Chondrocyte (in vitro differentiated cells): ENCODE data around the gene PIP5K1B. TPM values are rescaled to one million over a fixed set of nuclear protein-coding genes. Genes with fewer than 3 reads are reported as not detected.

Experiments
- DNase-seq: peaks from one replicate; pipeline ENCODE4 v3.0.0; 2021; ENCODE audit warnings: mixed read lengths, low spot score
- H3K27ac Mint-ChIP-seq: one replicate; pipeline ENCODE4 v1.8.0; 2021; ENCODE audit warnings: mild to moderate bottlenecking, moderate library complexity, mixed read lengths; ENCODE audit not compliant: unreplicated experiment
- H3K27me3 Mint-ChIP-seq: 2 replicates; pipeline ENCODE4 v1.8.0; 2021; ENCODE audit warnings: low read depth, mixed read lengths
- H3K36me3 Mint-ChIP-seq: 2 replicates; pipeline ENCODE4 v1.8.0; 2021; ENCODE audit warnings: low read depth, mixed read lengths
- H3K4me1 Mint-ChIP-seq: 2 replicates; pipeline ENCODE4 v1.8.0; 2021; ENCODE audit warnings: low read depth, mild to moderate bottlenecking, mixed read lengths
- H3K4me3 Mint-ChIP-seq: one replicate; pipeline ENCODE4 v1.8.0; 2021; ENCODE audit warnings: mild to moderate bottlenecking, moderate library complexity, mixed read lengths; ENCODE audit not compliant: unreplicated experiment
- H3K9me3 Mint-ChIP-seq: 2 replicates; pipeline ENCODE4 v1.8.0; 2021; ENCODE audit warnings: low read depth, mixed read lengths
- total RNA-seq: library from RNA; stranded (reverse); gene quantifications from 3 replicates; pipeline ENCODE4 v1.2.1, GENCODE V29; 2021
- TF ChIP-seq, protein P1 (sequence below): fragments of 200-600 bp; sonication (generic); IDR thresholded peaks from 2 replicates; pipeline ENCODE4 v1.5.0; 2021; ENCODE audit warnings: antibody characterized with exemption, mild to moderate bottlenecking, moderate library complexity

Gene PIP5K1B
- total RNA-seq, 1 donor from 2014 or later = not detected

DNA sequence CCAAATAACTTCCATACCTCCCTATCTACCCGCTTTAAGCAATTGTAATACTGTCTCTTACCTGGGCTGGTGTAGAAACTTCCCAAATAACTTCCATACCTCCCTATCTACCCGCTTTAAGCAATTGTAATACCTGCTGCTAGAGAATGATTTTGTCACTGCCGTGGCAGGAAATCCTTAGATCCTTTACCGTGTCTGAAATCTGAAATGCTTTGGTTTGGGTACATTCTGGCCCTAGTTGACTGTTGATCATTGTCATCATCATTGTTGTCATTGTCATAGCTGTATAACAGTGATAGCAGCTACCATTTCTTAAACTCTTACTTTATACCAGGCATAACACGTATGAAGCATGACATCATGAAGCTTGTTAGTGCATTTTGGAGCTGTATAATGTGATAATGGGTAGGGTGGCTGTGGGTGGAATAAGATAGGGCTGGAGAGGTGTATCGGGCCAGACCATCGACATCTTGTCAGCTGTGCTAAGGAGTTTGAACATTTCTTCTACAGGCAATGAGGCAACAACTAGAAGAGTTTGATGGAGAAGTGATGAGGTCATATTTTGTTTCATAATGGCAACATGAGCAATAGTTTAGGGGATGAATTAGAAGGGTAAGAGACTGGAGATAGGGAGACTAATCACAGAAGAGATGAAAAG lies 15.7 kb downstream of the PIP5K1B start:
- Mint-ChIP-seq H3K27ac (no peak overlapping the region), H3K9me3 (peaks cover 8% of the 10 kb centered on the region), H3K36me3 (no peaks in the 10 kb centered on the region), H3K4me3 (no peak overlapping the region), H3K4me1 (no peaks in the 10 kb centered on the region), H3K27me3 (peaks cover 5% of the 10 kb centered on the region)
- DNase-seq = no peak
- TF ChIP-seq, protein P1, sequence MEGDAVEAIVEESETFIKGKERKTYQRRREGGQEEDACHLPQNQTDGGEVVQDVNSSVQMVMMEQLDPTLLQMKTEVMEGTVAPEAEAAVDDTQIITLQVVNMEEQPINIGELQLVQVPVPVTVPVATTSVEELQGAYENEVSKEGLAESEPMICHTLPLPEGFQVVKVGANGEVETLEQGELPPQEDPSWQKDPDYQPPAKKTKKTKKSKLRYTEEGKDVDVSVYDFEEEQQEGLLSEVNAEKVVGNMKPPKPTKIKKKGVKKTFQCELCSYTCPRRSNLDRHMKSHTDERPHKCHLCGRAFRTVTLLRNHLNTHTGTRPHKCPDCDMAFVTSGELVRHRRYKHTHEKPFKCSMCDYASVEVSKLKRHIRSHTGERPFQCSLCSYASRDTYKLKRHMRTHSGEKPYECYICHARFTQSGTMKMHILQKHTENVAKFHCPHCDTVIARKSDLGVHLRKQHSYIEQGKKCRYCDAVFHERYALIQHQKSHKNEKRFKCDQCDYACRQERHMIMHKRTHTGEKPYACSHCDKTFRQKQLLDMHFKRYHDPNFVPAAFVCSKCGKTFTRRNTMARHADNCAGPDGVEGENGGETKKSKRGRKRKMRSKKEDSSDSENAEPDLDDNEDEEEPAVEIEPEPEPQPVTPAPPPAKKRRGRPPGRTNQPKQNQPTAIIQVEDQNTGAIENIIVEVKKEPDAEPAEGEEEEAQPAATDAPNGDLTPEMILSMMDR = no peak

DNA sequence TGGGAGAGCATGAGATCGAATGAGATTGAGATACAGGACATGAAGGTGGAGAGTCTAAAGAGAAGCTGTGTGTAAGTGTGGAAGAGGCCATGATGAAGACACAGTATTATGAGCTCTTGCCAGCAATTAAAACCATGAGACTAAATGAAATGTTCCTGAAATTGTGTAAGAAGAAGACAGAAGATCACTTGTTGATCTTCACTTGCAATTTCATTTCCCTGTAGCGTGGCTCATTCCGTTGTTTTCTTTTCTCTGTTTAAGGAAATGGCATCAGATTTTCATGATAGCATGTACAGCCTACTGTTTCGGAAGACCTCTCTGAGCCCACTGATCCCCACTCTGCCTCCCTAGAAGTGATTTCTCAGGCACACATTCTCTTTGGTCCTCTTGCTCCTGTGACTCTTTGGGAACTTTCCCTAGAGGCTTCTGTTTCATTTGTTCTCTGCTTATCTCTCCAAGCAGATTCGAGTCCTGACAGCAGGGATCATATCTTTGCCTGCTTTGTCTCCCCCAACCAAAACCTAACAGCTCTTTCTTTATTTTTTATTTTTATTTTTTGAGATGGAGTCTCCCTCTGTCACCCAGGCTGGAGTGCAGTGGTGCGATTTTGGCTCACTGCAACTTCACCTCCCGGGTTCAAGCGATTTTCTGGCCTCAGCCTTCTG lies 16.8 kb downstream of the PIP5K1B start:
- Mint-ChIP-seq H3K36me3 (no peaks in the 10 kb centered on the region), H3K27ac (no peak overlapping the region), H3K4me1 (no peaks in the 10 kb centered on the region), H3K4me3 (no peak overlapping the region), H3K27me3 (peaks cover 3% of the 10 kb centered on the region), H3K9me3 (peaks cover 8% of the 10 kb centered on the region)
- TF ChIP-seq, protein P1 = no peak
- DNase-seq = no peak

DNA sequence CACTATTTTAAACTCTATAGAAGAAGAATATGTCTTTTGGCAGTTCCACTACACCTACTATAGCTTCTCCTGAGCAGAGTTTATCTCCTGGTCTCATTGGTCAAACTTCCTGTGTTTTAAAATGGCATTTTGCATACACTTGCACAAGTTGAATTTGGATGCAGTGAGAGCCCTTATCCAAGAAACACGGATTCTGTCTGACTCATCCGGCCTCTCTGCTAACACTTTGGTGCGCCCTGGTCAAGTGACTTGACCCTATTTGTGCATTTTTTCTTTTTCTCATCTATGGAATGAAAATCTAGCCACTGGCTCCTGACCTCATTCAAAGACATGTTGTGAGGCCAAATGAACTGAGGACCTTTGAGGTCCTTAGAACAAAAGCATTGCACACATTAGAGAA lies 20.0 kb downstream of the PIP5K1B start:
- H3K27me3 Mint-ChIP-seq = peaks cover 2% of the 10 kb centered on the region
- TF ChIP-seq, protein P1 = no peak
- no peak overlapping the region for H3K4me3 Mint-ChIP-seq
- DNase-seq = no peak
- H3K4me1 Mint-ChIP-seq = no peaks in the 10 kb centered on the region
- no peak overlapping the region for H3K27ac Mint-ChIP-seq
- peaks cover 8% of the 10 kb centered on the region for H3K9me3 Mint-ChIP-seq
- H3K36me3 Mint-ChIP-seq = no peaks in the 10 kb centered on the region

DNA sequence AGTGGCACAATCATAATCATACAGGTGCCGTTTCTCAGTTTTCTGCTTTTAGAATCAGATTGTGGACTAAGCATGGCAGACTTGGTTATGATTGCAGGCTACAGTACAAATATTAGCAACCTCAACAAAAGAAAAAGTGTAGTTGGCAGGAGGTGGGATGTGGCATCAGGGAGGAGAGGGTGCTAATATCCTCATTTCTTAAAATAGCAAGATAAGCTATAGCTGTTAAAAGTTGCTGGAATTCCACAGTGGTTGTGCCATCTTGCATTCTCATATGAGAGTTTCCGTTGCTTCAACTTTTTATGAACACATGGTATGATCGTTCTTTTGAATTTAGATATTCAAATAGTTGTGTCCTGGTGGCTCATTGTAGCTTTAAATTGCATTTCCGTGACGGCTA lies 21.4 kb downstream of the PIP5K1B start:
- no peaks in the 10 kb centered on the region for H3K4me1 Mint-ChIP-seq
- H3K27ac Mint-ChIP-seq = no peak overlapping the region
- peaks cover 5% of the 10 kb centered on the region for H3K27me3 Mint-ChIP-seq
- no peak overlapping the region for H3K4me3 Mint-ChIP-seq
- no peaks in the 10 kb centered on the region for H3K36me3 Mint-ChIP-seq
- no peak for DNase-seq
- H3K9me3 Mint-ChIP-seq = peaks cover 8% of the 10 kb centered on the region
- TF ChIP-seq, protein P1 = no peak

DNA sequence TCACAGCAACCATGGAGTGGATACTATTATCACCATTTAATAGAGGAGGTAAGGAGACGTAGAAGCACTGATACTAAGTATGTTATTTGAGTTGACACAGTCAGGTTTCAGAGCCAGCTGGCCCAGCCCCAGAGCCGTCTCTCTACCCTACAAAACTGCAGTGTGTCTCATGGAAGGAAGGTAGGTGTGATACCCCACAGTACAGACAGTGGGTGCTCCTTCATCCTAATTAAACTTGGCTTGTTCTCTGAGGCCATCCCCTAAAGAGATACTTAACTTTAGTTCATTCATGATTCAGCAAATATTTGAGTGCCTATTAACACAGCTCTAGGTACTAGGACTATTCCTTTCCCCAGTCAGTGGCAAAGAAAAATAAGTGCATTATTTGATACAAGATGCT lies 22.6 kb downstream of the PIP5K1B start:
- Mint-ChIP-seq H3K4me1 (no peaks in the 10 kb centered on the region), H3K36me3 (no peaks in the 10 kb centered on the region), H3K27ac (no peak overlapping the region), H3K27me3 (peaks cover 8% of the 10 kb centered on the region), H3K4me3 (no peak overlapping the region), H3K9me3 (peaks cover 8% of the 10 kb centered on the region)
- no peak for DNase-seq
- TF ChIP-seq, protein P1 = no peak
